SW480 (cell line): ENCODE results near the gene SNURF.
"Not testable (repeated sequence)": the region's sequence is repeated elsewhere in the genome, so short reads cannot be mapped to it uniquely, and the experiment has no call there.

Experiments used
- DNase-seq: peaks from one replicate; pipeline ENCODE4 v3.0.0-alpha.2; 2016; ENCODE audit warnings: low spot score

SNURF gene

DNA sequence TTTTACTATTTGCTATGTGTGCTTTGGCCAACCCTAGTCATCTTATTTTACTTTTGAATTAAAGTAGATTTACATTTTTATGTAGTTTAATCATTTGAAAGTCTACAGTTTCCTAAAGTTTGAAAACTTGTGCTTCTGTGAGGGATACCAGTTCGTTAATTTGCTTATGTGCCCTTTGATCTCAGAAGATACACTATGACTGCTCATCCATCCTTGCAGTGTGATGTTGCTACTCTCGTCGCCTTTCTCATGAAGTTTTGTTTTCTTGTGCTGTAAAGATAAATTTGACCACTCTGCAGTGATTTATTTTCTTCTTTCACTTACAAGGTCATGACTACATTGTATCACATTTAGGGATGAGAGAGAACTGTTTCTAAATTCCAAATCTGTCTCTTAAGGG is 16.3 kb downstream of the SNURF start:
- no peak for DNase-seq

DNA sequence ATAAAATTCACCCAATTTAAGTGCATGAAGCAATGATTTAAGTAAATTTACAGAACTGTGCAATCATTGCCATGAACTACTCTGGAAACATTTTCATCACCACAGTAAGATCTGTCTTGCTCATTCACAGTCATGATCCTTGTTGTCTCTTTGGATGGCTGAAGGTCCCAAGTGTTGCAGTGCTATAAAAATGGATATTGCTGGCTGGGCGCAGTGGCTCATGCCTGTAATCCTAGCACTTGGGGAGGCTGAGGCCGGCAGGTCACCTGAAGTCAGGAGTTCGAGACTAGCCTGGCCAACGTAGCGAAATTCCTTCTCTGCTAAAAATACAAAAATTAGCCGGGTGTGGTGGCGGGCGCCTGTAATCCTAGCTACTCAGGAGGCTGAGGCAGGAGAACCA is 17.0 kb downstream of the SNURF start:
- DNase-seq = no peak

DNA sequence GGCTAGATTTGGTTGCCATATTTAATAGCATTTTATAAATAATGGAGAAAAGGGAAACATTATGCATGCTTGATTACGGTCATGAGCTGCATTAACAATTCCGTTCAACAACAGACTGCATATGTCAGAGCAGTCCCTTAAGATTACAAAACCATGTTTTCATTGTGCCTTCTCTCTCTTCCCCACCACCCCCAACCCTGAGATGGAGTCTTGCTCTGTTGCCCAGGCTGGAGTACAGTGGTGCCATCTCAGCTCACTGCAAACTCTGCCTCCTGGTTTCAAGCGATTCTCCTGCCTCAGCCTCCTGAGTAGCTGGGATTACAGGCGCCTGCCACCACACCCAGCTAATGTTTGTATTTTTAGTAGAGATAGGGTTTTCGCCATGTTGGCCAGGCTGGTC is 17.9 kb downstream of the SNURF start:
- DNase-seq = not testable (repeated sequence)

DNA sequence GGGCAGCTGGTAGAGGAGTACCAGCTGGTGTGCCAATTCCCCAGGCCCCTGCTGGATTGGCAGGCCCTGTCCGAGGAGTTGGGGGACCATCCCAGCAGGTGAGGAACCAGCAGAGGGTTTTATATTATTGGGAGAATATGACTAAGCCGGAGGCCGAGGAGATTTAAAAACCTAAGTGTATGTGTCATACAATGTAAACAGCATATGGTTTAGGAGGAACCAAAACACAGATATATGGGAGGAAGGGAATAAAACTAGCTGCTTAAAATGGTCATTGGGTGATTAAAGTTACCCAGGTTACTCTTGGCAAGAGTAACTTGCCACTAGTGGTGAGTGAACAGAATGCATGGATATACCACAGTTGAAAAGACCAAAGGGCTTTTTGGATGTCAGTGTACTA is 22.1 kb downstream of the SNURF start:
- DNase-seq = no peak

DNA sequence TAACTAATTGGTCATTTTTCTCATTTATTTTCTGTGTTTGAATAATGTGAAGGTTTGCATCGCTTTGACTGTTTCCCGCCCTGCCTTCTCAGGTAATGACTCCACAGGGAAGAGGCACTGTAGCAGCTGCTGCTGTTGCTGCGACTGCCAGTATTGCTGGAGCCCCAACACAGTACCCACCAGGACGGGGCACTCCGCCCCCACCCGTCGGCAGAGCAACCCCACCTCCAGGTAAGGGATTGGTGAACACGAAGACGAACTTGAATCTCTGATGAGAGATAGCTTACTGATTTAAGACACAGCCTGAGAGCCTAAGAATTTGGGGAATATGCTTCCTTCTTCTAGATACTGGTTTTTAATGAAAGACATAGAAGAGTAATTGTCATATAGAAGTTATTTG is 22.9 kb downstream of the SNURF start:
- DNase-seq = no peak

DNA sequence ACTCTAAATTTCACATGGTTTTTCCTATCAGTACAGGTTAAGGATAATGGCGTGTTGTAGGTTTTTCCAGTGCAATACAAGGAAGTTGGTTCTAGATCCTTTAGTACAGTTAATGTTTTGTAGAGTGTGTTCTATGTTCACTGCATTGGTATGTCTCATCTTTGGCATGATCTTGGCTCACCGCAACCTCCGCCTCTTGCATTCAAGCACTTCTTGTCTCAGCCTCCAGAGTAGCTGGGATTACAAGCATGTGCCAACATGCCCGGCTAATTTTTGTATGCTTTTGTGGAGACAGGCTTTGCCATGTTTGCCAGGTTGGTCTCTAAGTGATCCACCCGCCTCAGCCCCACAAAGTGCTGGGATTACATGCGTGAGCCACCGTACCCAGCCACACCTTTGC is 30.4 kb downstream of the SNURF start:
- DNase-seq = no peak

DNA sequence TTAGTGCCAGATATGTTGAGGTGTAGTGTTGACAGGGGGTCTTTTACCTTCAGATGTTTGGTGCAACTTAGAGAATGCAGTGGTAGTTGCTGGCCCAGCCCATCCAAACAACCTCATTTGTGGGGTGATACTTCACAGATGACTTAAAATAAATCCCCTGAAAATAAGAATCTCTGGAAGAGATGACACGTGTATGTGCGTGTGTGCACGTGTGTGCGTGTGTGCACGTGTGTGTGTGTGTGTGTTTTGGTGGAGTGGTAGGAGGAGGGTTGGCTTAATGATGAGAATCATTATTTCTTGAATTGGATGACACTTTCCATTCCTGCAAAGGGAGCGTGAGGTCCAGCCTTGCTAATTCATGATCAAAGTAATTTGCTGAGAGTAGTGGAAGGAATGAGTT is 31.9 kb downstream of the SNURF start:
- no peak for DNase-seq
